GM21737 (cell line): ENCODE data around the gene QRICH2.
A peak's percentile ranks its signal among the peaks of the same experiment; 100 is the strongest.
"Not testable (repeated sequence)": the region's sequence is repeated elsewhere in the genome, so short reads cannot be mapped to it uniquely, and the experiment has no call there.

Experiments used
- ATAC-seq: cut with Tn5 transposase; IDR thresholded peaks from one replicate; pipeline ENCODE4 v1.9.1; 2021; ENCODE audit warnings: mild to moderate bottlenecking, moderate library complexity; ENCODE audit not compliant: unreplicated experiment

The QRICH2 gene

GRCh38 chr17:76252040-76252954 is 55.8 kb downstream of the QRICH2 start:
- peak; percentile 72 for ATAC-seq

GRCh38 chr17:76251478-76252039 is 56.5 kb downstream of the QRICH2 start:
- ATAC-seq: no peak

GRCh38 chr17:76250141-76250540 is 57.9 kb downstream of the QRICH2 start:
- no peak for ATAC-seq

- ATAC-seq: no peak
Measured at GRCh38 chr17:76248013-76248782, 59.9 kb downstream of the QRICH2 start.

DNA sequence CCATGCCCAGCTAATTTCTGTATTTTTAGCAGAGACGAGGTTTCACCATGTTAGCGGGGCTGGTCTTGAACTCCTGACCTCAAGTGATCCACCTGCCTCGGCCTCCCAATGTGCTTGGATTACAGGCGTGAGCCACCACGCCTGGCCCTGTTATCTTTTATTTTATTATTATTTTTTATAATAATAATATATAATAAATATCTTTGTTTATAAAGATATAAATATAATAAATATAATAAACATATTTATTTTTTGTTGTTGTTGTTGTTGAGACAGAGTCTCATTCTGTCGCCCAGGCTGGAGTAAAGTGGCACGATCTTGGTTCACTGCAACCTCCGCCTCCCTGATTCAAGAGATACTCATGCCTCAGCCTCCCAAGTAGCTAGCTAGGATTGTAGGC is 60.8 kb downstream of the QRICH2 start:
- no peak for ATAC-seq

DNA sequence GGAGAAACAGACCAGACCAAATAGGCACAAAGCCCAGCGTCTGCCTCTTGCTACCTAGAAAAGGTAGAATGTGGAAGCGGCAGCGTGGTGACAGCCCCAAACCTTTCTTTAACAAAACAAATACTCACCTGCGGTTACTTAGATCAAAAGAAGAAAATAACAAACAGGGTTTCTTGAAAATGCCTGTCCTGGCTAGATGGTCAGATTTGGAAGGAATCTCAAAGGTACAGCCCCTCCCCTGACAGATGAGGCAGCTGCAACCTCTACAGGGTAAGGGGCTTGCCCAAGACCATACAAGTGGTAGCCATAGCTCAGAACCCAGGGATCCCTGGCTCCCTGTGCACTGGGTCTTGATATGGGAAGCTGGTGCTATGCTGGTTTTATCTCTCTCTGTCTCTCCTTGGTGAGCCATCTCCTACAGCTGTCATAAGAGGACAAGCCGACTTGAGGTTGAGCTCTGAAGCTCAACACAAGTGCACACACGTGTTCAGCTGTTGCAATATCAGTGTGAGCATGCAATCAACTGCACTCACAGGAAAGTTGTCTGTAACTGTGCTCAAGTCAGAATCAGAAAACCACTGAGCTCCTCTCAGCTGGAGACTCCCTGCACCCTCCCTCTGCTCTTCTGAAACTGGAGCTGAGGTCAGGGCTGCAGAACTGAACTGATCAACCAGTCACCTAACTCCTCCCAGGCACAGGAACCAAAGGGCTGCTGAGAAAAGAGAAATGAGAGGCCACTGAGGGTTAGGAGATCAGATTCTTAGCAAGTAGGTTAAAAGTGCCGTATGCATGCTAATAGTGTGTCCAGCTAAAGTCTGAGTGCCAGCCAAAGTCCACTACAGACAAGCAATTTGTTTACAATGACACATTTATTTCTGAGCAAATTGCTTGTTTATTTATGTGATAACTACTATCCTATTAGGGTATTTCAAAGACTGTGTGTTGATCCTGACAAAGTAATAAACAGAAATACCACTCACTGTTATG is 61.7 kb downstream of the QRICH2 start:
- peak; percentile 88 for ATAC-seq

DNA sequence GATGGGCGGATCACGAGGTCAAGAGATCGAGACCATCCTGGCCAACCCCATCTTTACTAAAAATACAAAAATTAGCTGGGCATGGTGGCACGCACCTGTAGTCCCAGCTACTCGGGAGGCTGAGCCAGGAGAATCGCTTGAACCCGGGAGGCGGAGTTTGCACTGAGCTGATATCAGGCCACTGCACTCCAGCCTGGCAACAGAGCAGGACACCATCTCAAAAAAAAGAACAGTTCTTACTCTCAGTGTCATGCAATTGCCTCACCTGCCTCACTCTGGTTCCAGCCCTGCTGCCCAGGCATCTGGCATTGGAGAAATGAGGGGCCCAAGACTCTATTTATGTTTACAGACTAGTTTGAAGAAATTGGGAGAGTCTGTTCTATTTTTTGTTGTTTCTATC is 63.4 kb downstream of the QRICH2 start:
- not testable (repeated sequence) for ATAC-seq

- ATAC-seq: no peak
Measured at GRCh38 chr17:76243826-76244679, 64.0 kb downstream of the QRICH2 start.

DNA sequence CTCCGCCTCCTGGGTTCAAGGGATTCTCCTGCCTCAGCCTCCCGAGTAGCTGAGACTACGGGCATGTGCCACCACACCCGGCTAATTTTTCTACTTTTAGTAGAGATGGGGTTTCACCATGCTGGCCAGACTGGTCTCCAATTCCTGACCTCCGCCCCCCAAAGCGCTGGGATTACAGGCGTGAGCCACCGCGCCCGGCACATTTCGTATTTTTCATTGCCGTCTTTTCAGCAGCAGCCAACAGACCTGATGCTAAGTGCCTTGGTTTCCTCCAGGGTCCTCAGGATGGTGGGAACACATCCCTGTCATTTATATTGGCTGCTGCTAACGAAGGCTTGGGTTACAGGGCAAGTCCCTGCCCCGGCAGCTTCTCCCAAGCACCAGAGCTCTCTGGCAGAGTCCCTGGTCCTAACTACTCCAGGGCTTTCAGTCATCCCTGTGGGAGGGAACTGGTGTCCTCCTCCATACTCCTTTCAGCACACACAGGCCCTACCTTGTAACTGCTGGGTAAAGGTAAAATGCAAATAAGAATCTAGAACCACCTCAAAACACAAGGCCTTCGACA is 66.3 kb downstream of the QRICH2 start:
- ATAC-seq: no peak

- no peak for ATAC-seq
Measured at GRCh38 chr17:76241204-76241538, 66.9 kb downstream of the QRICH2 start.

DNA sequence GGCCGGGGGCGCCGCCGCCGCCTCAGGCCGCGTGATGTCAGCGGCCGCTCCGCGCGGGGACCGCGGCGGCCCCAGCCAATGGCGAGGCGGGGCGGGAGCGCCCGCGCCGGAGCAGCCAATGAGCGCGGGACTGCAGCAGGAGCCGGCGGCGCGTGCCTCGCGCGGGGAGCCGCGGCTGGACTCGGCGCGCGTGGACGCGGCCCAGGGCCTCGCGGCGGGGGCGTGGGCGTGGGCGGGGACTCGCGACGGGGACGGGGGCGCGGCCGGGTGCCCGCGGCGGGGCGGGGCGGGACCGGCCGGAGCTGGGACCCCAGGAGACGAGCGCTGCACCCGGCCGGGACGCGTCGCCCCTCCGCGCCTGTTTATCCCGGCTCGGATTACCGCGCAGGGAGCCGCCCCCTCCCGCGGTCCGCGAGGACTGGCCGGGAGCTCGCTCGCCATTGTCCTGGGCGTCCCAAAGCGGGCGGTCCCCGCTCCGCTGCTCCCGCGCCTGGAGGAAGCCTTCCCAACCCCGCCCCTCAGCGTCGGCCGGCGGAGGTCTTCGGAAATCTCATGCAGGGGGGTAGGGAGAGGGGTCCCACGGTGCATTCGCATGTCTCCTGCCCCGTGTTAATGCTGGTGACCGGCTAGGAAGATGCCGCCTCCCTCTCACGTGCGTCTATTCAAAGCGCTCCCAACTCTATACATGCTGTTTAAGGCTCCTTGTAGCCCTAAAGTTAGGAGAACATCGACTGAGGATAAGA is 67.4 kb downstream of the QRICH2 start, which contains the start of gene RNF157:
Gene RNF157 (minus strand): TSS at position 33 of the 743 bp plus-strand sequence. CDS start 253 bp downstream, outside the sequence.
- peak; percentile 54 for ATAC-seq

GRCh38 chr17:76239538-76240274 is 68.4 kb downstream of the QRICH2 start:
- peak; percentile 31 for ATAC-seq

- ATAC-seq: no peak
Measured at GRCh38 chr17:76238847-76239537, 69.1 kb downstream of the QRICH2 start.

GRCh38 chr17:76237859-76238313 is 70.2 kb downstream of the QRICH2 start:
- no peak for ATAC-seq

GRCh38 chr17:76236603-76237002 is 71.5 kb downstream of the QRICH2 start:
- ATAC-seq: no peak

- ATAC-seq: no peak
Measured at GRCh38 chr17:76235883-76236282, 72.2 kb downstream of the QRICH2 start.

DNA sequence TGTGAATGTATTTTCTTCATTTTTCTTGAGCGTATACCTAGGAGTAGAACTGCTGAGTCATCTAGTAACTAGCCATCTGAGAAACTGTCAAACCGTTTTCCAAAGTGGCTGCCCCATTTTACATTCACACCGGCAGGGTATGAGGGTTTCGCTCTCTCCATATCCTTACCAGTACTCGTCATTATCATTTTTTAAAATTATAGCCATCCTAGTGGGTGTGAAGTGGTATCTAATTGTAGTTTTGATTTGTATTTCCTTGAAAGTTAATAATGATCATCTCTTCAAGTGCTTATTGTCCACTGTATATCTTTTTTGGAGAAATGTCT is 73.8 kb downstream of the QRICH2 start:
- no peak for ATAC-seq
